GM12878 (cell line): Measurements from ENCODE around the gene ZFR. TPM values are rescaled to one million over a fixed set of nuclear protein-coding genes. Genes with fewer than 3 reads are reported as not detected.
A peak's percentile ranks its signal among the peaks of the same experiment; 100 is the strongest.

Experiments
- BMI1 ChIP-seq: fragments of 450-650 bp; IDR thresholded peaks from 2 replicates; pipeline ENCODE4 v1.6.1; 2016; ENCODE audit warnings: mild to moderate bottlenecking, moderate library complexity, borderline replicate concordance
- CBX5 ChIP-seq: sonication (generic); IDR thresholded peaks from 2 replicates; pipeline ENCODE4 v1.6.1; 2016; ENCODE audit warnings: low read depth, moderate library complexity, mild to moderate bottlenecking, inconsistent platforms
- CEBPB ChIP-seq, 2 experiments: fragments of 150-350 bp in 1 of 2; IDR thresholded peaks; 2 replicates each; pipeline ENCODE4 v1.6.1; 2012 to 2014; ENCODE audit warnings: low read depth in 2 of 2, low read length in 2 of 2, borderline replicate concordance in 1 of 2, inconsistent platforms in 1 of 2
- CHD2 ChIP-seq: IDR thresholded peaks from 2 replicates; pipeline ENCODE4 v1.6.1; 2011; ENCODE audit warnings: low read depth, low read length, improper control_type of control experiment, borderline replicate concordance
- EZH2 ChIP-seq: IDR thresholded peaks from 2 replicates; pipeline ENCODE4 v1.6.1; 2012; ENCODE audit warnings: low read depth, mild to moderate bottlenecking, control low read depth, inconsistent platforms, low read length, borderline replicate concordance; ENCODE audit not compliant: control insufficient read depth
- IRF3 ChIP-seq: fragments of 450-650 bp; IDR thresholded peaks from 2 replicates; pipeline ENCODE4 v1.6.1; 2014; ENCODE audit warnings: mild to moderate bottlenecking
- IRF4 ChIP-seq: IDR thresholded peaks from 2 replicates; pipeline ENCODE4 v1.6.1; 2011; ENCODE audit warnings: low read depth, low read length
- JUNB ChIP-seq: IDR thresholded peaks from 2 replicates; pipeline ENCODE4 v1.6.1; 2016; ENCODE audit warnings: antibody characterized with exemption, mild to moderate bottlenecking
- JUND ChIP-seq: IDR thresholded peaks from 2 replicates; pipeline ENCODE4 v1.6.1; 2012; ENCODE audit warnings: low read depth, mild to moderate bottlenecking, low read length, improper control_type of control experiment, moderate library complexity
- LARP7 ChIP-seq: fragments of 450-650 bp; IDR thresholded peaks from 2 replicates; pipeline ENCODE4 v1.6.1; 2017; ENCODE audit warnings: mild to moderate bottlenecking
- NFIC ChIP-seq: IDR thresholded peaks from 2 replicates; pipeline ENCODE4 v1.6.1; 2012; ENCODE audit warnings: low read depth, mild to moderate bottlenecking, inconsistent platforms, low read length, moderate library complexity
- NFXL1 ChIP-seq: fragments of 450-650 bp; IDR thresholded peaks from 2 replicates; pipeline ENCODE4 v1.6.1; 2017; ENCODE audit warnings: antibody characterized with exemption, mild to moderate bottlenecking, borderline replicate concordance
- NRF1 ChIP-seq: conservative IDR thresholded peaks from 2 replicates; pipeline ENCODE4 v1.6.1; 2011; ENCODE audit warnings: mild to moderate bottlenecking, low read depth, low read length, improper control_type of control experiment
- PAX5 ChIP-seq: IDR thresholded peaks from 2 replicates; pipeline ENCODE4 v1.6.1; 2011; ENCODE audit warnings: low read depth, low read length, borderline replicate concordance
- RAD21 ChIP-seq: IDR thresholded peaks from 2 replicates; pipeline ENCODE4 v1.6.1; 2011; ENCODE audit warnings: mild to moderate bottlenecking, low read depth, low read length, moderate library complexity; ENCODE audit not compliant: insufficient read depth
- STAT3 ChIP-seq: IDR thresholded peaks from 2 replicates; pipeline ENCODE4 v1.6.1; 2011; ENCODE audit warnings: low read depth, low read length, improper control_type of control experiment
- TCF3 ChIP-seq: IDR thresholded peaks from 2 replicates; pipeline ENCODE4 v1.6.1; 2012; ENCODE audit warnings: low read depth, mild to moderate bottlenecking, low read length, borderline replicate concordance; ENCODE audit not compliant: insufficient read depth
- USF2 ChIP-seq: IDR thresholded peaks from 2 replicates; pipeline ENCODE4 v1.6.1; 2011; ENCODE audit warnings: low read depth, low read length, improper control_type of control experiment, borderline replicate concordance
- ZBTB33 ChIP-seq: fragments of 450-650 bp; IDR thresholded peaks from 2 replicates; pipeline ENCODE4 v1.6.1; 2017; ENCODE audit warnings: mild to moderate bottlenecking
- ZNF592 ChIP-seq: fragments of 450-650 bp; IDR thresholded peaks from 2 replicates; pipeline ENCODE4 v1.6.1; 2017; ENCODE audit warnings: mild to moderate bottlenecking, moderate library complexity
- ZSCAN29 ChIP-seq: fragments of 450-650 bp; IDR thresholded peaks from 2 replicates; pipeline ENCODE4 v1.6.1; 2017; ENCODE audit warnings: mild to moderate bottlenecking, moderate library complexity
- ZZZ3 ChIP-seq: IDR thresholded peaks from 2 replicates; pipeline ENCODE4 v1.6.1; 2011; ENCODE audit warnings: low read depth; ENCODE audit not compliant: control insufficient read depth, insufficient read length
- polyA plus RNA-seq, 11 experiments: library from polyadenylated mRNA; depleted of rRNA in 4 of 11; unstranded in 6 of 11; stranded (reverse) in 5 of 11; fragments of >200 nt; fragmentation: Nextera tagmentation in 4 of 11; fragmentation: Illumina TruSeq in 1 of 11; extraction: Ambion mirVana in 4 of 11; extraction: Trizol in 1 of 11; gene quantifications; 1 replicate in 1 of 11; 2 replicates in 10 of 11; pipeline versions ENCODE4 v1.2.1 to v1.2.3, GENCODE V29; 2011 to 2016; ENCODE audit warnings: inconsistent platforms in 2 of 11, missing spikeins in 2 of 11, low read depth in 1 of 11
- total RNA-seq, 4 experiments: library from RNA; depleted of rRNA in 3 of 4; stranded (reverse); fragments of >200 nt in 3 of 4; fragmentation: Illumina TruSeq in 1 of 4; extraction: Trizol in 1 of 4; gene quantifications; 2 replicates each; pipeline versions ENCODE4 v1.2.1 to v1.2.3, GENCODE V29; 2013 to 2021

Gene ZFR
- total and polyA plus RNA-seq, 10 of the 15 experiments (the other 5 are each of a cell fraction or from before 2014, with no cell fraction given): 33.7 to 90.6 (median 72.9) TPM

- no peak for TF ChIP-seq USF2
- no peak for TF ChIP-seq CBX5
- peak; percentile 98 for TF ChIP-seq IRF3
- no peak for TF ChIP-seq ZZZ3
- no peak for TF ChIP-seq JUND
- no peak for TF ChIP-seq BMI1
- peak; percentile 87 for TF ChIP-seq TCF3
- TF ChIP-seq IRF4: no peak
- no peak for TF ChIP-seq CEBPB (IDR thresholded peaks at IDR 0.05; ENCODE audit: borderline replicate concordance in 1 of 2, low read depth in 2 of 2, low read length in 2 of 2)
- TF ChIP-seq ZBTB33: no peak
- TF ChIP-seq JUNB: no peak
- TF ChIP-seq STAT3: no peak
- no peak for TF ChIP-seq EZH2
- 0 out of 2 replicates have a peak, but pooled peaks have one; percentile 34 for TF ChIP-seq ZNF592
- TF ChIP-seq LARP7: peak; percentile 96
- no peak; the same call in 1 of the 2 replicates for TF ChIP-seq PAX5
- TF ChIP-seq ZSCAN29: 0 out of 2 replicates have a peak, but pooled peaks have one; percentile 56
- 0 out of 2 replicates have a peak, but pooled peaks have one; percentile 27 for TF ChIP-seq NRF1
- TF ChIP-seq NFXL1: no peak
- peak; percentile 96 for TF ChIP-seq CHD2
- no peak for TF ChIP-seq NFIC
- TF ChIP-seq RAD21: no peak
These were observed 131.8 kb downstream of the ZFR start, which contains the start of gene MTMR12 (continued) for GRCh38 chr5:32312595-32313332.
